ENCODE measurements around the gene MDGA2.

DNA sequence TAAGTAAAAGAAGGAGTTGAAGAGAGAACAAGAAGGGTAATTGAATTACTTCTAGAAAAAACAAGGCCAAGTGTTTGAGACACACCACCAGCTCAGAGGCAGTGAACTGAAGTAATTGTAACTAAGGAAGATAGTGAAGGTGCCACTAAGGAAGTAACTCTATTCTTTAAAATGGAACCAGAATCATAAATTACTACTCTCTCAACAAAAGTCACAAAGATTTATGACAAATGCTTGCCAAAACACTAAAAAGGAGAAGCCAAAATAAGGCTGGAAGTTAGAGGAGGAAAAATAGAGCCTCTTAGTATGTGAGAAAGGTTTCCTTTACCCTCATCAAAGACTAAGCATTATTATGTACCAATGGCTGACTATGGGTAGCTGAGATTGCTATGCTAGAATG is 208.5 kb downstream of the MDGA2 start:
- TF ChIP-seq CTCF (conservative IDR thresholded peaks at IDR 0.05 in 1 of 2, IDR thresholded peaks at IDR 0.05 in 1 of 2; ENCODE audit: low read depth in 1 of 2, low read length in 2 of 2) (no peak), EZH2 (IDR thresholded peaks at IDR 0.05; ENCODE audit: low read length, missing control alignments) (no peak)
